IPS-18c (cell line): Measurements from ENCODE around the gene HLCS.

Source experiments
- H3K4me3 ChIP-seq: 2 replicates; pipeline ENCODE4 v1.7.0; 2013; ENCODE audit warnings: low read depth, mild to moderate bottlenecking, low read length, moderate library complexity; ENCODE audit not compliant: insufficient read depth
- H3K9me3 ChIP-seq: one replicate; pipeline ENCODE4 v1.6.1; 2013; ENCODE audit warnings: mild to moderate bottlenecking, low read length, moderate library complexity; ENCODE audit not compliant: control insufficient read depth, insufficient read depth

Gene HLCS

DNA sequence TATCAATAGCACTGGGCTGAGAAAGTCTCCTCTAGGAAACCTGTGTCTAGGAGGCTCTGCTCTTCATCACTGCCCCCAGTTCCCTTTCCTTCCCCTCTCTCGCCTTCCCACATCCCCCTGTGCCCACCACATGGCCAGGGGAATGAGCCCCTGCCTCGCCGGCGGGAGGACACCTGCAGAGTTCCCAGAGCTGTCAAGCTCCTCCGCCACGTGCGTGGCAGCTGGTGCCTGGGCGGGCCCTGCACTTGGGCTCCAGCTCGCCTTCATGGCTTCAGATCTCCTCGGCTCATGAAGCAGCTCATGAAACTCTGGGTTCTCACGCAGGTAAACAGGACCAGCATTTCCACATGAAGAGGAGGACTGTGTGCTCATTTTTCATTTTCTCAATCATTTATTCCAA is 204.8 kb downstream of the HLCS start:
- no peak overlapping the region for H3K4me3 ChIP-seq
- H3K9me3 ChIP-seq = no peaks in the 10 kb centered on the region

GRCh38 chr21:36759348-36760083 is 207.0 kb downstream of the HLCS start:
- Histone ChIP-seq H3K4me3 (no peak overlapping the region), H3K9me3 (no peaks in the 10 kb centered on the region)

- Histone ChIP-seq H3K4me3 (no peak overlapping the region), H3K9me3 (no peaks in the 10 kb centered on the region)
These were observed 209.3 kb downstream of the HLCS start for GRCh38 chr21:36757196-36757595.

DNA sequence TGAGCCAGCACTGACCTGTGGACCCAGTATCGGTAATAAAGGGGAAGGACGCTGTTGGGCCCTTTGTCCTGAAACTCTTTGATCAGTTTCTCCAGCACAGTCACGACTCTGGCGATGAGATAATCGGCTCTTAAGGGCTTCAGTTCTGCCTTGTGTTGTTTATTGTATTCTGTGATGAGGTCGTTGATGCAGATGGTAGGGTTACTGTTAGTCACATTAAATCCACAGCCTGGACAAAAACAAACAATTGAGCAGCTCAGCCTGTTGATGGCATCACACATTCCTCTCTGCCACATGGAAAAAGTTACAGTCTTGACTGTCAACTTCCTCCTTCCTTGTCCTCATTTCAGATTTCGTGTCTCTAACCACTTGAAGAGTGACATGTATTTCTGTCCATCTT is 209.9 kb downstream of the HLCS start:
- Histone ChIP-seq H3K4me3 (no peak overlapping the region), H3K9me3 (no peaks in the 10 kb centered on the region)

GRCh38 chr21:36754241-36754898 is 212.1 kb downstream of the HLCS start:
- no peaks in the 10 kb centered on the region for H3K9me3 ChIP-seq
- no peak overlapping the region for H3K4me3 ChIP-seq

- no peaks in the 10 kb centered on the region for H3K9me3 ChIP-seq
- no peak overlapping the region for H3K4me3 ChIP-seq
These were observed 212.9 kb downstream of the HLCS start for GRCh38 chr21:36753556-36753955.

DNA sequence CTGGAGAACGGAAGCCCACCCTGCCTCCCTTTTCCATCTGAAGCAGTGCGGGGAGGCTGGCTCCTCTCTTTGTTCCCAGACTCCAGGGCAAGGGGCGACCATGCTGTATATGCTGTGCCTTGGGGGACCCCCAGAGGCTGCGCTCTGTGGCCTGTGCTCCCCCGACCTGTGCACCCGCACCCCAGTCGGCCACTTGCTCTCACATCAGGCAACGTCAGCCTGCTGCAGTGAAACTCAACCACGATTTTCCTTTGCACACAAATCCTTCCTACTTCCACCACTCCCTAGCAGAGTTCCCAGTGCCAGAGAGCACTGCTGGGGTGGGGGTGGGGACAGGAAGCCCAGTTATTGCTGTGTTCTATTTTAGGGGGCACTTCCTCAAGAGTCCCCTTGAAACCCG is 215.1 kb downstream of the HLCS start:
- H3K4me3 ChIP-seq = no peak overlapping the region

DNA sequence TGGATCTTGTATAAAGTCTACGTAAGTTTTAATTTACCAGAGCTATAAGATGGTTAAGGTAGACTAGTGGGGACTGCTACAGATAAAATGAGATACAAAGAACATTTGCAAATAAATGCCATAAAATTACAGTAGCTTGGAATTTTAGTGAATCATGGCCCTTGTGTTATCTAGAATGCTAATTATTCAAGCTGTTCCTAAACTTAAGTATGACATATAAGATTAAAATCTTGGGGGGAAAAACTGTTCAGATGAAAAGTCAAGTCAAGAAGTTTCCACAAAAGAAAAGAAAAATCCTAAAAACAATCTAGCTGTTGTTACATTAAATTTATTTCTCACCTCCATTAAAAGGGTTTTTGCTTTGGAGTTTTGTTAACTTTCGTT is 215.9 kb downstream of the HLCS start:
- H3K9me3 ChIP-seq = no peaks in the 10 kb centered on the region
- no peak overlapping the region for H3K4me3 ChIP-seq

More for the DNA sequence above, 215.1 kb downstream of the HLCS start:
- no peaks in the 10 kb centered on the region for H3K9me3 ChIP-seq

- Histone ChIP-seq H3K9me3 (no peaks in the 10 kb centered on the region), H3K4me3 (no peak overlapping the region)
These were observed 216.4 kb downstream of the HLCS start for GRCh38 chr21:36749935-36750575.

DNA sequence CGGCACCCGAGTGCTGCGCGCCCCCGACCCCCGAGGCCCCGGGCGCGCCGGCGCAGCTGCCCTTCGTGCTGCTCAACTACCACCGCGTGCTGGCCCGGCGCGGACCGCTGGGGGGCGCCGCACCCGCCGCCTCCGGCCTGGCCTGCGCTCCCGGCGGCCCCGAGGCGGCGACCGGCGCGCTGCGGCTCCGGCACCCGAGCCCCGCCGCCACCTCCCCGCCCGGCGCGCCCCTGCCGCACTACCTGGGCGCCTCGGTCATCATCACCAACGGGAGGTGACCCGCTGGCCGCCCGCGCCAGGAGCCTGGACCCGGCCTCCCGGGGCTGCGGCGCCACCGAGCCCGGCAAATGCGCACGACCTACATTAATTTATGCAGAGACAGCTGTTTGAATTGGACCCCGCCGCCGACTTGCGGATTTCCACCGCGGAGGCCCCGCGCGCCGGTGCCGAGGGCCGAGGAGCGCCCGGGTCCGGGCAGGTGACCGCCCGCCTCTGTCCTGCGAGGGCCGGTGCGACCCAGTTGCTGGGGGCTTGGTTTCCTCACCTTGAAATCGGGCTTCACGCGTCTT is 218.6 kb downstream of the HLCS start:
- peak overlapping the region; percentile 53; the same call in 1 of the 2 replicates for H3K4me3 ChIP-seq
- H3K9me3 ChIP-seq = no peaks in the 10 kb centered on the region

DNA sequence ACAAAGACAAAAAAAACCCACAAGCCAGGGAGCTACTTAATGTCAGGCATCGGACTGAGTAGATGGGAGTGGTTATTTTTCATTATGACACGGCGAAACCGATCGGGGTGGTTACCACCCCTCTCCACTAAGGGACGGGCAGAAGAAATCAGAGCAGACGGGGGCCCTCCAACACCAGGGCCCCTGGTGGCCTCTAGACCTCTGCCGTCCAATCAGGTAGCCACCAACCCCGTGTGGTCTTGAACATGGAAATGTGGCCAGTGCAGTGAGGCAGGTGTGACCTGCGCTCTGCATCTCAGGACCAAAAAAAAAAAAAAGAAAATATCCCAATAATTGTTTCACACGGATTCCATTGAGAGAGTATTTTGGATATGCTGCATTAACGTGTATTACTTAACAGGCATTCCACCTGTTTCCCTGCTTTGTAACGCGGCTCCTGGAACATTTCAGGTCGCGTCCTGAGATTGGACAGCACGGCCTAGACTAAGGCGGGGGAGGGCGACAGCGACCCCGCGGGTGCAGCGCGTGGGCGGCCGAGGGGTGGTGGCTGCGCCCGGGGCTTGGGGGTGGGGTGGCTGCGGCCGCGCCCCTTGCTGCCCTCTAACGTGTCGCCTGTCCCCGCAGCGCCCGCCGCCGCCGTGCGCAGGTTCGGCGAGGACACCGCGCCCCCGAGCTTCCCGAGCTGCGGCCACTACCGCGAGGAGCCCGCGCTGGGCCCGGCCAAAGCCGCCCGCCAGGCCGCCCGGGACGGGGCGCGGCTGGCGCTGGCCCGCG is 219.2 kb downstream of the HLCS start:
- Histone ChIP-seq H3K9me3 (no peaks in the 10 kb centered on the region), H3K4me3 (peak overlapping the region; percentile 45; the same call in 1 of the 2 replicates)

DNA sequence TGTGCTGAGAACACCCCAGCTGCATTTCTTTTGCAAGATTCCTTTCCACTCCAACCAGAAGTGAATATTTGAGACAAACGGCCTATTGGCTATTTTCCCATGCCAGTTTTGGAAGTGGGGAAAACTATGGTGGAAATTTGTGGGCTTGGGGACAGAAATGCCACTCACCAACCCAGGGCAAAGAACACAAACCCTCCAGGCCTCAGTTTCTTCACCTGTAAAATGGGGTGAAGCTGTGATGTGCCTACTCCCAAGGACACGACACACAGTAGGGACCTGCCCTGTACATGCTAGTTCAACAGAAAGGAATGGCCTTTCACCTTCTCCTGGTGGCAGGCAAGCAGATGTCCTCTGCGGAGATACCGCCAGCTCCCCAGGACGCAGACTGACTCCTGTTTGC is 221.0 kb downstream of the HLCS start:
- no peaks in the 10 kb centered on the region for H3K9me3 ChIP-seq
- no peak overlapping the region for H3K4me3 ChIP-seq

- H3K4me3 ChIP-seq = no peak overlapping the region
These were observed 221.8 kb downstream of the HLCS start for GRCh38 chr21:36744560-36745231.

GRCh38 chr21:36744190-36744559 is 222.3 kb downstream of the HLCS start:
- Histone ChIP-seq H3K9me3 (no peaks in the 10 kb centered on the region), H3K4me3 (no peak overlapping the region)

More at GRCh38 chr21:36744560-36745231, 221.8 kb downstream of the HLCS start:
- no peaks in the 10 kb centered on the region for H3K9me3 ChIP-seq

DNA sequence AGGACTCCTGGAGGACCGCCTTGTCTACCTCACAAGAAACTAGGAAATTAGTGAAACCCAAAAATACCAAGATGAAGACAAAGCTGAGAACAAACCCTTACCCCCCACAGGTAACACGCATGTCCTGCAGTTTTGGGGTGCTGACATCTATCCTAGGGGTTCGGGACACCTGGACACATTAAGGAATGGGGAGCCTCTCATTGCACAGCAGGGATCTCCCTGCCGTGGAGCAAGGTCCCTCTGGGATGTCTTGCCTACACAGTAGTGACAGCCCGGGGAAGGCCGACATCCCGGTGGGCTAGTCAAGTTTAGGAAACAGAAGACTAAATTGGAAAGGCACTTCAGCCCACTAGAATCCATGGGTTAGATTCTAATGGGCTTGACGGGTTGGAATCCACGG is 223.0 kb downstream of the HLCS start:
- no peaks in the 10 kb centered on the region for H3K9me3 ChIP-seq

DNA sequence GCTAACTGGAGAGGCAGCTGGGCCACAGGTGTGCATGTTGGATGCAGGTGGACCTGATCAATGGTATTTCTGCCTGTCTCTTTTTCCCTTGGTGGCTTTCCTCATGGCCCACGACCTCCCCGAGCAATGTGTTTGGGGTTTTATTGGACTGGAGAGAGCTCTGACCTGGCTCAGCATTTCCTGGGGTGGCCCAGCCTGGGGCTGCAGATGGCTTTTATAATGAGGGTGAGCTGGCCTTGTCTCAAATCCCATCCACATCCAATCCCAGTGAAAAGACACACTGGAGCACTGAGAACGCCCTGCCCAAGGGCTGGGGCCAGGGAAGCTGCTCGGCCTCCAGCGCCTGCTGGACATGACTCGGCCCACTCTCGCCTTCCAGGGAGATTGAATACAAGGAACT is 223.5 kb downstream of the HLCS start:
- Histone ChIP-seq H3K9me3 (no peaks in the 10 kb centered on the region), H3K4me3 (no peak overlapping the region)

More for the DNA sequence above, 223.0 kb downstream of the HLCS start:
- no peak overlapping the region for H3K4me3 ChIP-seq

DNA sequence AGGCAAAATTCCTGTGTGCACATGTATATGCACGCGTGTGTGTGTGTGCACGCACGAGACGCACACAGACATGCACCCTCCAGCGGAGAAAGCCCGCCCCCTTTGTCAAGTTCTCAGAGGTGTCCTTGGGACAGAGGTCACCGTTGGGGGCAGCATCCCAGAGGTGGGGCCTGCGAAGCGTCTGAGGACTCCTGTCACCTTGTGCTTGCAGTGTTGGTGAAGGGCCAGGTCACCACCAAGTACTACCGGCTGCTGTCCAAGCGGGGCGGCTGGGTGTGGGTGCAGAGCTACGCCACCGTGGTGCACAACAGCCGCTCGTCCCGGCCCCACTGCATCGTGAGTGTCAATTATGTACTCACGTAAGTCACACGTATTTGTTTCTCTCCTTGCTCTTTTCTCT is 225.0 kb downstream of the HLCS start:
- Histone ChIP-seq H3K9me3 (no peaks in the 10 kb centered on the region), H3K4me3 (no peak overlapping the region)
